HCT116 (cell line): Measurements from ENCODE around the gene CCDC124. TPM values are rescaled to one million over a fixed set of nuclear protein-coding genes. Genes with fewer than 3 reads are reported as not detected.

Source experiments
- ATAC-seq: fragments of 200-7000 bp; cut with Tn5 transposase; 2 replicates; pipeline ENCODE4 v1.9.1; 2020; ENCODE audit warnings: mild to moderate bottlenecking, moderate library complexity
- Bru-seq: library from RNA; stranded (reverse); fragments of 400-500 nt; gene quantifications from one replicate; lab custom pipeline; 2021; lab: Mats Ljungman, UMichigan
- BruChase-seq, 2 experiments: library from RNA; stranded (reverse); fragments of 400-500 nt; gene quantifications; one replicate each; lab custom pipeline; 2021; lab: Mats Ljungman, UMichigan
- BruUV-seq: library from RNA; stranded (reverse); fragments of 400-500 nt; replicated peaks from 2 replicates; lab custom pipeline; 2021; lab: Mats Ljungman, UMichigan
- CTCF ChIA-PET: fragments of 300-600 bp; sonication (Branson Sonifier 250); formaldehyde crosslinking; loops from one replicate; lab custom pipeline; 2021; ENCODE audit warnings: antibody characterized with exemption; lab: Charles Lee
- POLR2A ChIA-PET: fragments of 300-600, 350-600 bp; sonication (Branson Sonifier 250); formaldehyde crosslinking; loops from one replicate; lab custom pipeline; 2021; ENCODE audit warnings: antibody characterized with exemption; lab: Charles Lee
- RAD21 ChIA-PET, 2 experiments: fragments of 300-600 bp; sonication (Branson Sonifier 250); formaldehyde crosslinking; loops; one replicate each; lab custom pipeline; 2023; ENCODE audit warnings: low total read pairs in 2 of 2; ENCODE audit not compliant: uncharacterized antibody in 2 of 2, unreplicated experiment in 2 of 2, low non-redundant PET in 1 of 2; lab: Charles Lee
- DNase-seq: peaks from one replicate; pipeline ENCODE4 v3.0.0-alpha.2; 2010; ENCODE audit warnings: low read depth, low spot score
- H2AFZ ChIP-seq: fragments of 200-600 bp; shearing (Covaris generic), sonication (generic); 2 replicates; pipeline ENCODE4 v1.6.1; 2017; ENCODE audit warnings: low read depth, mixed run types, mixed read lengths, antibody characterized with exemption, low read length; ENCODE audit not compliant: poor library complexity, severe bottlenecking
- H3K27ac ChIP-seq: 2 replicates; pipeline ENCODE4 v1.5.1; 2012; ENCODE audit warnings: low read depth, low read length
- H3K27me3 ChIP-seq: fragments of 200-600 bp; sonication (generic); 2 replicates; pipeline ENCODE4 v1.6.1; 2016; ENCODE audit warnings: mixed run types, low read length, mixed read lengths; ENCODE audit not compliant: insufficient read depth
- H3K36me3 ChIP-seq, 2 experiments: fragments of 200-500 bp in 1 of 2; fragments of 200-600 bp in 1 of 2; sonication (Bioruptor generic) in 1 of 2; sonication (generic) in 1 of 2; 2 replicates each; pipeline versions ENCODE4 v1.5.1 to v1.6.1; 2014 to 2016; ENCODE audit warnings: low read length in 2 of 2, inconsistent platforms in 1 of 2, mixed read lengths in 1 of 2, mixed run types in 1 of 2; ENCODE audit not compliant: insufficient read depth in 2 of 2, control insufficient read depth in 1 of 2
- H3K4me1 ChIP-seq, 2 experiments: fragments of 200-600 bp in 1 of 2; sonication (generic) in 1 of 2; 2 replicates each; pipeline versions ENCODE4 v1.5.1 to v1.6.1; 2012 to 2017; ENCODE audit warnings: low read length in 2 of 2, inconsistent platforms in 1 of 2, mild to moderate bottlenecking in 1 of 2, mixed read lengths in 1 of 2, mixed run types in 1 of 2, moderate library complexity in 1 of 2; ENCODE audit not compliant: insufficient read depth in 2 of 2, control insufficient read depth in 1 of 2
- H3K4me2 ChIP-seq: fragments of 200-600 bp; sonication (generic); 2 replicates; pipeline ENCODE4 v1.6.1; 2017; ENCODE audit warnings: mixed run types, low read length, mixed read lengths
- H3K4me3 ChIP-seq, 2 experiments: fragments of 200-600 bp in 1 of 2; sonication (generic) in 1 of 2; replicated peaks in 1 of 2; 2 replicates each; pipeline ENCODE4 v1.5.1; 2011 to 2016; ENCODE audit warnings: low read length in 2 of 2, control low read depth in 1 of 2, low read depth in 1 of 2, mild to moderate bottlenecking in 1 of 2, mixed read lengths in 1 of 2, mixed run types in 1 of 2
- H3K79me2 ChIP-seq: fragments of 200-600 bp; sonication (generic); 2 replicates; pipeline ENCODE4 v1.6.1; 2017; ENCODE audit warnings: mild to moderate bottlenecking, mixed run types, low read length, moderate library complexity, mixed read lengths; ENCODE audit not compliant: insufficient read depth
- H3K9ac ChIP-seq: fragments of 200-600 bp; sonication (generic); 2 replicates; pipeline ENCODE4 v1.6.1; 2016; ENCODE audit warnings: low read length, mixed read lengths
- H3K9me2 ChIP-seq: fragments of 200-600 bp; sonication (generic), shearing (Covaris generic); 2 replicates; pipeline ENCODE4 v1.6.1; 2017; ENCODE audit warnings: mixed run types, mild to moderate bottlenecking, moderate library complexity; ENCODE audit not compliant: insufficient read depth
- H3K9me3 ChIP-seq, 2 experiments: fragments of 200-500 bp in 1 of 2; fragments of 200-600 bp in 1 of 2; sonication (Bioruptor generic) in 1 of 2; sonication (generic) in 1 of 2; 2 replicates each; pipeline ENCODE4 v1.6.1; 2014 to 2017; ENCODE audit warnings: low read length in 2 of 2, mixed read lengths in 2 of 2, inconsistent platforms in 1 of 2, low read depth in 1 of 2, mild to moderate bottlenecking in 1 of 2, mixed run types in 1 of 2, moderate library complexity in 1 of 2; ENCODE audit not compliant: control insufficient read depth in 1 of 2, insufficient read depth in 1 of 2
- H4K20me1 ChIP-seq: fragments of 200-600 bp; sonication (generic), shearing (Covaris generic); 2 replicates; pipeline ENCODE4 v1.6.1; 2017; ENCODE audit warnings: mixed run types, mild to moderate bottlenecking, moderate library complexity; ENCODE audit not compliant: insufficient read depth
- CBX3 ChIP-seq: IDR thresholded peaks from 2 replicates; pipeline ENCODE4 v1.6.1; 2012; ENCODE audit warnings: low read depth
- CEBPB ChIP-seq: IDR thresholded peaks from 2 replicates; pipeline ENCODE4 v1.6.1; 2012; ENCODE audit warnings: low read depth
- EGR1 ChIP-seq: IDR thresholded peaks from 2 replicates; pipeline ENCODE4 v1.6.1; 2012; ENCODE audit warnings: low read depth
- EZH2phosphoT487 ChIP-seq: fragments of 200-600 bp; IDR thresholded peaks from 2 replicates; pipeline ENCODE4 v1.6.1; 2018; ENCODE audit warnings: antibody characterized with exemption, borderline replicate concordance
- FOSL1 ChIP-seq: IDR thresholded peaks from 2 replicates; pipeline ENCODE4 v1.6.1; 2012; ENCODE audit warnings: low read depth
- JUND ChIP-seq: IDR thresholded peaks from 2 replicates; pipeline ENCODE4 v1.6.1; 2012
- POLR2A ChIP-seq: IDR thresholded peaks from 2 replicates; pipeline ENCODE4 v1.7.0; 2011; ENCODE audit warnings: borderline replicate concordance; ENCODE audit not compliant: insufficient read depth, insufficient read length; ENCODE audit errors: extremely low read depth
- POLR2AphosphoS5 ChIP-seq: IDR thresholded peaks from 2 replicates; pipeline ENCODE4 v1.6.1; 2011; ENCODE audit warnings: mild to moderate bottlenecking, low read depth, low read length, moderate library complexity
- RAD21 ChIP-seq: IDR thresholded peaks from 2 replicates; pipeline ENCODE4 v1.6.1; 2012; ENCODE audit warnings: low read depth, mild to moderate bottlenecking
- SP1 ChIP-seq: IDR thresholded peaks from 2 replicates; pipeline ENCODE4 v1.6.1; 2012; ENCODE audit warnings: low read depth
- SRF ChIP-seq: IDR thresholded peaks from 2 replicates; pipeline ENCODE4 v1.6.1; 2012; ENCODE audit warnings: low read depth
- TCF7L2 ChIP-seq: IDR thresholded peaks from 2 replicates; pipeline ENCODE4 v1.7.0; 2011; ENCODE audit warnings: borderline replicate concordance, inconsistent platforms; ENCODE audit not compliant: insufficient read depth, insufficient read length; ENCODE audit errors: extremely low read depth
- YY1 ChIP-seq: IDR thresholded peaks from 2 replicates; pipeline ENCODE4 v1.6.1; 2011; ENCODE audit warnings: low read length, low read depth, moderate library complexity, mild to moderate bottlenecking; ENCODE audit not compliant: insufficient replicate concordance; ENCODE audit errors: extremely low read depth
- ZFX ChIP-seq: fragments of 450-650 bp; IDR thresholded peaks from 2 replicates; pipeline ENCODE4 v1.6.1; 2017
- ZNF274 ChIP-seq: fragments of 200-500 bp; sonication (Bioruptor generic); IDR thresholded peaks from 2 replicates; pipeline ENCODE4 v1.6.1; 2014; ENCODE audit warnings: mild to moderate bottlenecking, low read depth, low read length, inconsistent platforms
- intact Hi-C: fragments of 100-400 bp; cut with micrococcal nuclease; formaldehyde crosslinking; loops from 2 replicates; pipeline ENCODE4 v1.10.0; 2022
- long read RNA-seq: library from polyadenylated mRNA; unstranded; transcript quantifications from one replicate; pipeline ENCODE4 v2.0.0, GENCODE V29; 2021; ENCODE audit not compliant: unreplicated experiment
- polyA plus RNA-seq: library from polyadenylated mRNA; unstranded; fragments of >200 nt; gene quantifications from 2 replicates; pipeline ENCODE4 v1.2.1, GENCODE V29; 2012; ENCODE audit warnings: missing spikeins
- total RNA-seq: library from RNA; stranded (reverse); gene quantifications from one replicate; pipeline ENCODE4 v1.2.1, GENCODE V29; 2021; ENCODE audit not compliant: unreplicated experiment
- TF ChIP-seq, protein P1 (sequence below): IDR thresholded peaks from 2 replicates; pipeline ENCODE4 v1.6.1; 2012
- TF ChIP-seq, protein P2 (sequence below), 3 experiments: fragments of 200-600 bp in 1 of 3; sonication (generic) in 1 of 3; IDR thresholded peaks in 2 of 3; conservative IDR thresholded peaks in 1 of 3; 2 replicates each; pipeline ENCODE4 v1.5.1; 2012 to 2017; ENCODE audit warnings: low read depth in 2 of 3, low read length in 2 of 3, antibody characterized with exemption in 1 of 3, borderline replicate concordance in 1 of 3, control low read depth in 1 of 3, mild to moderate bottlenecking in 1 of 3, mixed read lengths in 1 of 3, mixed run types in 1 of 3, moderate library complexity in 1 of 3; ENCODE audit not compliant: insufficient read depth in 1 of 3
- TF ChIP-seq, protein P3 (sequence below): IDR thresholded peaks from 2 replicates; pipeline ENCODE4 v1.6.1; 2011; ENCODE audit warnings: mild to moderate bottlenecking, low read length, moderate library complexity; ENCODE audit not compliant: insufficient replicate concordance; ENCODE audit errors: extremely low read depth

Gene CCDC124, protein sequence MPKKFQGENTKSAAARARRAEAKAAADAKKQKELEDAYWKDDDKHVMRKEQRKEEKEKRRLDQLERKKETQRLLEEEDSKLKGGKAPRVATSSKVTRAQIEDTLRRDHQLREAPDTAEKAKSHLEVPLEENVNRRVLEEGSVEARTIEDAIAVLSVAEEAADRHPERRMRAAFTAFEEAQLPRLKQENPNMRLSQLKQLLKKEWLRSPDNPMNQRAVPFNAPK
- total RNA-seq (177 TPM), Bru-seq, nascent RNA (percentile 81 among the genes with signal in this experiment), BruChase-seq, experiment 1, labeled RNA remaining after a 6-hour chase (percentile 85 among the genes with signal in this experiment), BruChase-seq, experiment 2, labeled RNA remaining after a 2-hour chase (percentile 75 among the genes with signal in this experiment)
- 194 and 214 TPM in 2 replicates for polyA plus RNA-seq
- long read RNA-seq, transcript CCDC124-201 (5 exons, 938 nt), result major isoform, 124 of 203 reads
- long read RNA-seq, partial matches to known transcripts, result 67 of 203 reads
- long read RNA-seq, other reads (novel, unspliced or antisense), result 10 of 203 reads

DNA sequence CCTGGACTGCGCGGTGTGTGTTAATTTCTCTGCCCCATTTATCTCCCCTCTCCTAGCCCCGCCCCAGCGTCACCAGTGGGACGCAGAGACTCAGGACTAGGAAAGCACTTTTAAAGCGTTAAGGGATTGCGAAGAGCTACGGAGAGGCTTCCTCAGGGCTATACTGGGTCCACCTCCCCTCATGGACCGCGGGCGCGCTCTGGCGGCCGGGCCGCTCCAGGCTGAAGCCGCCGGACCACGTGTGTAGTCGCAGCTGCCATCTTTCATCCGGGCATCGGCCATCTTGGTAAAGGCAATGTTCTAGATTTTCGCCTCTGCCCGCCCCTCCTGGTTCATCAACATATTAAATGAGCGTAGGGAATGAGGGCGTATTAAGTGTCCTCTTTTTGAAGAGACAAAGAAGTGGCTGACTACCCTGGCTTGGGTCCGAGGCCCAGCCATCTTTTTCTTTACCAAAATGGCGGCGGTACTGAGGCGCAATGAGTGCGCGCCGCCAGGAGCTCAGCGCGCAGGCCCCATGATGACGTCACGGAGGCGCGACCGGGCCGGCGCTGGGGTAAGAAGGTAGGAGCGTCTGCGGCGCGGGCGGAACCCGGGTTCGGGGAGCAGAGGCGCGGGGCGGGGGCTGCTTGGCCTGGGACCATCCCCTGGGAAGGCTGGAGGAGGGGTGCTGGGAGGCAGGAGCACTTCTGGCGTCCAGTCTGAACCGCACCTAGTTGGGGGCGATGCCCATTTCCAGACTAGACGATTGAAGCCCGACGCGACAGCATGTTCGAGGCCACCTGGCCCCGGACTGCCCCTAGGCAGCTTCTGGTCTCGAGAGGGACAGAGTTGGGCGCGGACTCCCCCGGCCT lies at the start of gene CCDC124:
CCDC124 (plus strand) TSS at position 531 of the 854 bp plus-strand sequence. CDS start 3,406 bp downstream, outside the sequence.
- peak within 1 kb of the TSS; percentile 97 for H3K4me2 ChIP-seq
- peaks cover 41% of the 10 kb centered on the region for H3K79me2 ChIP-seq
- BruUV-seq, result no TSS peak
- peaks cover 15 to 22% of the 10 kb centered on the region in 2 experiments for H3K4me1 ChIP-seq
- peak within 1 kb of the TSS; percentile 87 to 98 for H3K4me3 ChIP-seq
- peak within 1 kb of the TSS; percentile 86 for H3K27ac ChIP-seq
- ChIA-PET CTCF (interaction anchor here (0.6 to 6.7 kb wide), 7 partner anchors 15 to 137 kb away, joined by 3 to 127 read pairs (median 10); partner anchors contain the start of genes B3GNT3, RPL18A and SLC5A5), POLR2A (interaction anchor here (0.6 to 4.7 kb wide), 5 partner anchors 28 to 73 kb away, joined by 3 to 61 read pairs (median 8); partner anchors contain the start of genes RPL18A and SLC5A5), RAD21 (interaction anchor here (0.7 to 2.5 kb wide), 7 partner anchors 51 to 102 kb away, joined by 3 to 20 read pairs (median 11); partner anchors contain the start of genes RPL18A (in 2 of the 2) and SLC5A5 (in 1 of the 2))
- H3K27me3 ChIP-seq, result no peaks in the 10 kb centered on the region
- H3K36me3 ChIP-seq, result peaks cover 0 to 2% of the 10 kb centered on the region in 2 experiments; a peak in 2 of 4 replicates
- H3K9me3 ChIP-seq, result no peaks in the 10 kb centered on the region
- peak within 1 kb of the TSS; percentile 43 for H2AFZ ChIP-seq
- intact Hi-C loops, result loop anchor here (1.0 to 10.0 kb wide), 4 partner anchors 62 to 322 kb away; partner anchors contain the start of gene RPL18A
- DNase-seq, result peak; percentile 88
- no peaks in the 10 kb centered on the region for H3K9me2 ChIP-seq
- peak; percentile 87 for ATAC-seq
- peak within 1 kb of the TSS; percentile 98 for H3K9ac ChIP-seq
- H4K20me1 ChIP-seq, result no peaks in the 10 kb centered on the region
- TF ChIP-seq POLR2A, result peak; percentile 41
- peak; percentile 98 for TF ChIP-seq EGR1
- TF ChIP-seq RAD21, result peak; percentile 100
- no peak for TF ChIP-seq EZH2phosphoT487
- TF ChIP-seq JUND, result no peak
- TF ChIP-seq CBX3, result no peak; the same call in 1 of the 2 replicates
- TF ChIP-seq CEBPB, result no peak
- no peak; the same call in 1 of the 2 replicates for TF ChIP-seq SP1
- peak; percentile 83 for TF ChIP-seq POLR2AphosphoS5
- TF ChIP-seq, protein P1, sequence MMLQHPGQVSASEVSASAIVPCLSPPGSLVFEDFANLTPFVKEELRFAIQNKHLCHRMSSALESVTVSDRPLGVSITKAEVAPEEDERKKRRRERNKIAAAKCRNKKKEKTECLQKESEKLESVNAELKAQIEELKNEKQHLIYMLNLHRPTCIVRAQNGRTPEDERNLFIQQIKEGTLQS, result no peak
- TF ChIP-seq ZNF274, result no peak
- TF ChIP-seq, protein P2, sequence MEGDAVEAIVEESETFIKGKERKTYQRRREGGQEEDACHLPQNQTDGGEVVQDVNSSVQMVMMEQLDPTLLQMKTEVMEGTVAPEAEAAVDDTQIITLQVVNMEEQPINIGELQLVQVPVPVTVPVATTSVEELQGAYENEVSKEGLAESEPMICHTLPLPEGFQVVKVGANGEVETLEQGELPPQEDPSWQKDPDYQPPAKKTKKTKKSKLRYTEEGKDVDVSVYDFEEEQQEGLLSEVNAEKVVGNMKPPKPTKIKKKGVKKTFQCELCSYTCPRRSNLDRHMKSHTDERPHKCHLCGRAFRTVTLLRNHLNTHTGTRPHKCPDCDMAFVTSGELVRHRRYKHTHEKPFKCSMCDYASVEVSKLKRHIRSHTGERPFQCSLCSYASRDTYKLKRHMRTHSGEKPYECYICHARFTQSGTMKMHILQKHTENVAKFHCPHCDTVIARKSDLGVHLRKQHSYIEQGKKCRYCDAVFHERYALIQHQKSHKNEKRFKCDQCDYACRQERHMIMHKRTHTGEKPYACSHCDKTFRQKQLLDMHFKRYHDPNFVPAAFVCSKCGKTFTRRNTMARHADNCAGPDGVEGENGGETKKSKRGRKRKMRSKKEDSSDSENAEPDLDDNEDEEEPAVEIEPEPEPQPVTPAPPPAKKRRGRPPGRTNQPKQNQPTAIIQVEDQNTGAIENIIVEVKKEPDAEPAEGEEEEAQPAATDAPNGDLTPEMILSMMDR (IDR thresholded peaks at IDR 0.05 in 2 of 3, conservative IDR thresholded peaks at IDR 0.05 in 1 of 3; ENCODE audit: borderline replicate concordance in 1 of 3, insufficient read depth in 1 of 3, low read depth in 2 of 3, low read length in 2 of 3), result peak; percentile 94 to 97 (median 97)
- no peak; the same call in 1 of the 2 replicates for TF ChIP-seq ZFX
- TF ChIP-seq FOSL1, result no peak
- TF ChIP-seq, protein P3, sequence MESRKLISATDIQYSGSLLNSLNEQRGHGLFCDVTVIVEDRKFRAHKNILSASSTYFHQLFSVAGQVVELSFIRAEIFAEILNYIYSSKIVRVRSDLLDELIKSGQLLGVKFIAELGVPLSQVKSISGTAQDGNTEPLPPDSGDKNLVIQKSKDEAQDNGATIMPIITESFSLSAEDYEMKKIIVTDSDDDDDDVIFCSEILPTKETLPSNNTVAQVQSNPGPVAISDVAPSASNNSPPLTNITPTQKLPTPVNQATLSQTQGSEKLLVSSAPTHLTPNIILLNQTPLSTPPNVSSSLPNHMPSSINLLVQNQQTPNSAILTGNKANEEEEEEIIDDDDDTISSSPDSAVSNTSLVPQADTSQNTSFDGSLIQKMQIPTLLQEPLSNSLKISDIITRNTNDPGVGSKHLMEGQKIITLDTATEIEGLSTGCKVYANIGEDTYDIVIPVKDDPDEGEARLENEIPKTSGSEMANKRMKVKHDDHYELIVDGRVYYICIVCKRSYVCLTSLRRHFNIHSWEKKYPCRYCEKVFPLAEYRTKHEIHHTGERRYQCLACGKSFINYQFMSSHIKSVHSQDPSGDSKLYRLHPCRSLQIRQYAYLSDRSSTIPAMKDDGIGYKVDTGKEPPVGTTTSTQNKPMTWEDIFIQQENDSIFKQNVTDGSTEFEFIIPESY, result no peak
- TF ChIP-seq SRF, result peak; percentile 93
- no peak for TF ChIP-seq TCF7L2
- peak; percentile 98 for TF ChIP-seq YY1
